IMR-90 (cell line): Measurements from ENCODE around the gene PAX9. TPM values are rescaled to one million over a fixed set of nuclear protein-coding genes. Genes with fewer than 3 reads are reported as not detected.

ENCODE experiments used
- ATAC-seq: fragments of 200-7000 bp; cut with Tn5 transposase; 2 replicates; pipeline ENCODE4 v1.9.1; 2020; ENCODE audit warnings: low read depth, mild to moderate bottlenecking, moderate library complexity
- BruUV-seq: library from RNA; stranded (reverse); fragments of 400-500 nt; replicated peaks from 2 replicates; lab custom pipeline; 2021; lab: Mats Ljungman, UMichigan
- CTCF ChIA-PET: fragments of 300-600 bp; formaldehyde crosslinking; extraction: SDS; loops from one replicate; lab custom pipeline; 2021; ENCODE audit warnings: antibody characterized with exemption; lab: Yijun Ruan, JAX
- POLR2A ChIA-PET: fragments of 300-600 bp; sonication (Branson Sonifier 250); formaldehyde crosslinking; loops from one replicate; lab custom pipeline; 2022; ENCODE audit warnings: antibody characterized with exemption; ENCODE audit not compliant: unreplicated experiment; lab: Charles Lee
- DNase-seq: peaks from one replicate; pipeline ENCODE4 v3.0.0; 2013
- H2AFZ ChIP-seq: replicated peaks from 2 replicates; pipeline ENCODE3; 2013; ENCODE audit warnings: low read length, mild to moderate bottlenecking; ENCODE audit not compliant: poor library complexity
- H2AK5ac ChIP-seq: 2 replicates; pipeline ENCODE4 v1.6.1; 2013; ENCODE audit warnings: low read depth, low read length, inconsistent platforms
- H2AK9ac ChIP-seq: replicated peaks from 2 replicates; pipeline ENCODE3; 2013; ENCODE audit warnings: mild to moderate bottlenecking, low read depth, low read length, moderate library complexity; ENCODE audit not compliant: poor library complexity
- H2BK120ac ChIP-seq: 2 replicates; pipeline ENCODE4 v1.6.1; 2013; ENCODE audit warnings: low read depth, low read length, inconsistent platforms
- H2BK15ac ChIP-seq: 3 replicates; pipeline ENCODE4 v1.6.1; 2013; ENCODE audit warnings: low read depth, low read length, inconsistent platforms
- H2BK20ac ChIP-seq: 2 replicates; pipeline ENCODE4 v1.6.1; 2013; ENCODE audit warnings: low read depth, mild to moderate bottlenecking, inconsistent platforms, low read length, moderate library complexity
- H2BK5ac ChIP-seq: 2 replicates; pipeline ENCODE4 v1.6.1; 2013; ENCODE audit warnings: mild to moderate bottlenecking, low read depth, low read length, inconsistent platforms; ENCODE audit not compliant: poor library complexity, severe bottlenecking
- H3K14ac ChIP-seq: replicated peaks from 2 replicates; pipeline ENCODE4 v1.6.1; 2013; ENCODE audit warnings: low read depth, low read length, inconsistent platforms
- H3K18ac ChIP-seq: 2 replicates; pipeline ENCODE4 v1.6.1; 2013; ENCODE audit warnings: low read depth, low read length, control low read depth
- H3K23ac ChIP-seq: 2 replicates; pipeline ENCODE4 v1.6.1; 2013; ENCODE audit warnings: low read depth, low read length, inconsistent platforms
- H3K27ac ChIP-seq: 2 replicates; pipeline ENCODE4 v1.5.1; 2013; ENCODE audit warnings: mild to moderate bottlenecking, control low read depth, low read length; ENCODE audit not compliant: insufficient read depth
- H3K27me3 ChIP-seq: 2 replicates; pipeline ENCODE4 v1.6.1; 2013; ENCODE audit warnings: low read length; ENCODE audit not compliant: control insufficient read depth, insufficient read depth
- H3K36me3 ChIP-seq: 2 replicates; pipeline ENCODE4 v1.6.1; 2013; ENCODE audit warnings: low read length, mixed read lengths; ENCODE audit not compliant: control insufficient read depth, insufficient read depth
- H3K4ac ChIP-seq: 2 replicates; pipeline ENCODE4 v1.6.1; 2013; ENCODE audit warnings: low read depth, low read length, inconsistent platforms
- H3K4me1 ChIP-seq: 2 replicates; pipeline ENCODE4 v1.6.1; 2013; ENCODE audit warnings: low read length, mixed read lengths; ENCODE audit not compliant: control insufficient read depth, insufficient read depth
- H3K4me2 ChIP-seq: 2 replicates; pipeline ENCODE4 v1.6.1; 2013; ENCODE audit warnings: low read depth, mild to moderate bottlenecking, control low read depth, low read length, moderate library complexity
- H3K4me3 ChIP-seq: 2 replicates; pipeline ENCODE4 v1.5.1; 2013; ENCODE audit warnings: low read depth, mild to moderate bottlenecking, control low read depth, low read length, moderate library complexity; ENCODE audit not compliant: insufficient read depth
- H3K56ac ChIP-seq: 2 replicates; pipeline ENCODE4 v1.6.1; 2013; ENCODE audit warnings: low read length, inconsistent platforms; ENCODE audit not compliant: insufficient read depth; ENCODE audit errors: extremely low read depth
- H3K79me1 ChIP-seq, 2 experiments: 2 replicates each; pipeline ENCODE4 v1.6.1; 2013; ENCODE audit warnings: low read length in 2 of 2, inconsistent platforms in 1 of 2, low read depth in 1 of 2
- H3K9ac ChIP-seq: 2 replicates; pipeline ENCODE4 v1.6.1; 2013; ENCODE audit warnings: low read depth, low read length, control low read depth
- H3K9me1 ChIP-seq: 2 replicates; pipeline ENCODE4 v1.6.1; 2013; ENCODE audit warnings: low read length, inconsistent platforms; ENCODE audit not compliant: insufficient read depth
- H3K9me3 ChIP-seq: 2 replicates; pipeline ENCODE4 v1.6.1; 2013; ENCODE audit warnings: low read length; ENCODE audit not compliant: control insufficient read depth, insufficient read depth
- H4K20me1 ChIP-seq: 2 replicates; pipeline ENCODE4 v1.6.1; 2013; ENCODE audit warnings: low read length, inconsistent platforms; ENCODE audit not compliant: insufficient read depth
- H4K5ac ChIP-seq: 2 replicates; pipeline ENCODE4 v1.6.1; 2013; ENCODE audit warnings: mild to moderate bottlenecking, low read depth, low read length, control low read depth
- H4K8ac ChIP-seq, 2 experiments: 2 replicates each; pipeline ENCODE4 v1.6.1; 2013; ENCODE audit warnings: low read depth in 2 of 2, low read length in 2 of 2, control low read depth in 1 of 2, inconsistent platforms in 1 of 2
- H4K91ac ChIP-seq: 2 replicates; pipeline ENCODE4 v1.6.1; 2013; ENCODE audit warnings: low read depth, low read length, inconsistent platforms; ENCODE audit not compliant: insufficient read depth
- CHD1 ChIP-seq: IDR thresholded peaks from 2 replicates; pipeline ENCODE4 v1.6.1; 2012; ENCODE audit warnings: low read depth, low read length, improper control_type of control experiment
- SMC3 ChIP-seq: fragments of 150-350 bp; IDR thresholded peaks from 2 replicates; pipeline ENCODE4 v1.6.1; 2016; ENCODE audit warnings: low read depth, mild to moderate bottlenecking, antibody characterized with exemption, low read length, moderate library complexity
- WGBS, 2 experiments: methylation state at CpG; one replicate each; pipeline versions ENCODE4 v1.1.5 to v1.1.7; 2013; ENCODE audit warnings: missing lambda C conversion rate in 2 of 2; ENCODE audit not compliant: insufficient read length in 1 of 2; ENCODE audit errors: extremely low coverage in 2 of 2; 5-methylcytosine and 5-hydroxymethylcytosine counted together
- dilution Hi-C: fragments of 300-500 bp; cut with HindIII; formaldehyde crosslinking; loops from one replicate; pipeline ENCODE4 v1.14.3; 2018; ENCODE audit warnings: low sequenced_read_pairs; ENCODE audit not compliant: unreplicated experiment
- in situ Hi-C: fragments of 300-500 bp; cut with MboI; formaldehyde crosslinking; loops from 3 replicates; pipeline ENCODE4 v1.14.3; 2019; ENCODE audit warnings: low sequenced_read_pairs, inconsistent platforms, mixed read lengths
- intact Hi-C: fragments of 100-400 bp; cut with micrococcal nuclease; formaldehyde crosslinking; loops from 2 replicates; pipeline ENCODE4 v1.10.0; 2022
- polyA plus RNA-seq, 3 experiments: library from polyadenylated mRNA; depleted of rRNA; stranded (reverse); fragments of >200 nt; gene quantifications; 2 replicates each; pipeline ENCODE4 v1.2.3, GENCODE V29; 2012; ENCODE audit warnings: low replicate concordance in 1 of 3
- total RNA-seq: library from RNA; depleted of rRNA; stranded (reverse); fragments of >200 nt; gene quantifications from 2 replicates; pipeline ENCODE4 v1.2.3, GENCODE V29; 2012

PAX9 gene
- total and polyA plus RNA-seq, 2 of the 4 experiments (the other 2 are of a cell fraction), result not detected

DNA sequence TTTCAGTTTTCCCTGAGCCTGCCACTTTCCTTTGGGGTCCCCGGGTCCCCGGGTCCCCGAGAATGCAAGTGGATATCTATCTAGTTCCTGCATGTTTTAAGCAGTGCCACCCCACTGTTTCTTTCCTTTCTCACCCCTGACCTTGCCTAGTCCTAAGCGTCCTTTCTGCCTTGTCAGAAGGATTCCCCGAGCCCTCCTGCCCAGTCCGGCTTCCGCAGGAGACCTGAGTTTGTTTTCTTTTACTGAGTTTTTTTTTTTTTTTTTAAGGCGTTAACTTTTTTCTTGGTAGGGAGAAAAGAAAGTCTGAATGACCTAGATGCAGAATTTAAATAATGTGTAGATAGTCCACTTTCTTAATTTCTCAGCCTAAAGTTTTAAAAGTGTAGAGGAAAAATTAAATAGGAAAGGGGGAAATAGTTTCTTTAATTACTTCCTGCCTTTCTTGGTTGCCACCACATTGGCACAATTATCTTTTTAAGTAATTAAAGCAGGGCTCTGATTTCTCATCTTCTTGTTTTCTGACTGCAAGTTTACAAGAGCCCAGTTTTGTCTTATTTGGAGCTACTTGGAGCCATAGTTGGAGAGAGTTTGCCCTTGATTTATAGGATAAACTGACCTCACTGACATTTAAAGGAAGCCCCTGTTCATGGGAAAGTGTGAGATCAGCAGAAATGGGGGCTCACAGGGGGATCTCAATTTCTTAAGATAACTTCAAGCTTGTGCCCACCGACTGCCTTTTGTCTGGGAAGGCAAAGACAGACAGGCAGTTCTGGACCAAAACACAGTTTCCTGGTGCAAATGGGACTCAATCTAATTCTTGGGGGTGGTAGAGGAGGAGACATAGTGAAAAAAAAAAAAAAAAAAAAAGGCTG lies 2.9 kb downstream of the PAX9 start:
- Histone ChIP-seq H3K14ac (no peak overlapping the region), H4K5ac (no peak overlapping the region), H3K79me1 (no peaks in the 10 kb centered on the region), H3K9me3 (peaks cover 11% of the 10 kb centered on the region), H4K20me1 (no peaks in the 10 kb centered on the region), H2BK15ac (no peak overlapping the region), H4K91ac (no peak overlapping the region), H3K18ac (no peak overlapping the region), H3K27ac (no peak overlapping the region), H2AK5ac (no peak overlapping the region), H3K4me3 (no peak overlapping the region), H3K23ac (no peak overlapping the region), H2BK5ac (no peak overlapping the region), H3K9me1 (no peaks in the 10 kb centered on the region), H4K8ac (no peak overlapping the region), H3K56ac (no peak overlapping the region), H3K4me1 (peaks cover 5% of the 10 kb centered on the region; the same call in 1 of the 2 replicates), H3K36me3 (no peaks in the 10 kb centered on the region), H3K27me3 (peaks cover 73% of the 10 kb centered on the region), H2BK120ac (no peak overlapping the region), H2BK20ac (no peak overlapping the region), H2AFZ (no peak overlapping the region), H2AK9ac (no peak overlapping the region), H3K4ac (no peak overlapping the region), H3K9ac (no peak overlapping the region), H3K4me2 (no peak overlapping the region)
- ChIA-PET POLR2A (no interaction called here), CTCF (no interaction called here)
- no peak for ATAC-seq
- no CpG with 5 or more reads among the region's 9 CpGs for whole genome bisulfite sequencing, 2 experiments
- DNase-seq, result no peak
- BruUV-seq, result no TSS peak
- in situ Hi-C loops, result no loop called here
- TF ChIP-seq CHD1 (no peak), SMC3 (no peak)
- intact Hi-C loops, result no loop called here
- dilution Hi-C loops, result no loop called here
